Fibroblast of skin of left biceps (primary cell): ENCODE results near the gene PRR13.
"Not testable (repeated sequence)": the region's sequence is repeated elsewhere in the genome, so short reads cannot be mapped to it uniquely, and the experiment has no call there.

ENCODE experiments used
- DNase-seq, 2 experiments: peaks; one replicate each; pipeline ENCODE4 v3.0.0-alpha.2; 2013; ENCODE audit warnings: low read depth in 2 of 2

The PRR13 gene

GRCh38 chr12:53441040-53441833 lies at the start of gene PRR13:
Gene PRR13 (plus strand): TSS chr12:53441734. CDS start chr12:53442715, 981 bp downstream.
- peak; percentile 99 for DNase-seq

DNA sequence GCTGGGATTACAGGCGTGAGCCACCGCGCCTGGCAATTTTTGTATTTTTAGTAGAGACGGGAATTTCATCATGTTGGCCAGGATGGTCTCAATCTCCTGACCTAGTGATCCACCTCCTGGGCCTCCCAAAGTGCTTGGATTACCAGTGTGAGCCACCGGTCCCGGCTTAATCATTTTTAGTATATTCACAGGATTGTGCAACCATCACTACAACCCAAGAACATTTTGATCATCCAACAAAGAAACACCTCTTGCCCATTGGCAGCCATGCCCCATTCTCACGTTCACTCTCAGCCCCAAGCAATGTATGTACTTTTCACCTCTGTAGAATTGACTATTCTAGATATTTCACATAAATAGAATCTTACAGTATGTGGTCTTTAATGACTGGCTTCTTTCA lies 41.6 kb upstream of the PRR13 start:
- DNase-seq, result no peak

GRCh38 chr12:53402351-53402750 lies 39.2 kb upstream of the PRR13 start:
- DNase-seq, result not testable (repeated sequence)

- no peak for DNase-seq
Measured at GRCh38 chr12:53402871-53403270, 38.7 kb upstream of the PRR13 start.

DNA sequence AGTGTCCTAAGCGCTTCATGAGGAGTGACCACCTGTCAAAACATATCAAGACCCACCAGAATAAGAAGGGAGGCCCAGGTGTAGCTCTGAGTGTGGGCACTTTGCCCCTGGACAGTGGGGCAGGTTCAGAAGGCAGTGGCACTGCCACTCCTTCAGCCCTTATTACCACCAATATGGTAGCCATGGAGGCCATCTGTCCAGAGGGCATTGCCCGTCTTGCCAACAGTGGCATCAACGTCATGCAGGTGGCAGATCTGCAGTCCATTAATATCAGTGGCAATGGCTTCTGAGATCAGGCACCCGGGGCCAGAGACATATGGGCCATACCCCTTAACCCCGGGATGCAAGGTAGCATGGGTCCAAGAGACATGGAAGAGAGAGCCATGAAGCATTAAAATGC lies 30.6 kb upstream of the PRR13 start:
- DNase-seq, result no peak

DNA sequence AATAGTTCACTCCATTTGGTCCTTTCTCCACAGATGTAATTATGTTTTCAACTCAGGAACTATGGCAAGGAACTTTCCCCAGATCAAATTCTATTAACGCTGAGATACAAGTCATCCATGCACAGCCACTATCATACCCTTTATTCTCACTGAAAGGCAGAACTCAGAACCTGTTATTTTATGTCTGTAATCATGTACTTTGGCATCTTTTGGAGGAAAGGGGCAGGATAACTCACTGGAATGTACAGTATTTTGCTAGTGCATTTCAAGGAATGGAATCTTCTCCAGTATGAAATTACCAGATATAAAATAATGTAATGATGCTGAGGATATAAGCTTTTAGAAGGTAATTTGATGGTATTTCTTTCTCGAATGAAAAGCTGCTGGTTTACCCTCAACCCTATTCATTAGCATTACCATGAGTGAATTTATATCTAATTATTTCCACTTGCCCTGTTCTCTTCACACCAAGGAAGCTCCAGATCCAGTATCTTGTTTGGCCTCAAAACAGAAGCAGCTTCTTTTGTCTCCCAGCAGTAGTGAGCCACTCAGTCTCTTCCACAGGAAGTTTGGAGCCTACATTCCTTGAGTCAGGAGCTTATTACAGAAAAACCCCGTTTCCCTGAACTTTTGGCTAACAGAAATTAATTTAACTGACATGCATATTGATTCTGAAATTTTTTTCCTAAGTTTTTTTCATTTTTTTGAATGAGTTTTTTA lies 27.9 kb upstream of the PRR13 start:
- no peak for DNase-seq

GRCh38 chr12:53414756-53415417 lies 26.6 kb upstream of the PRR13 start:
- DNase-seq, result no peak

- not testable (repeated sequence) for DNase-seq
Measured at GRCh38 chr12:53415752-53416389, 25.7 kb upstream of the PRR13 start.

GRCh38 chr12:53417291-53417816 lies 24.2 kb upstream of the PRR13 start:
- DNase-seq, result not testable (repeated sequence)

DNA sequence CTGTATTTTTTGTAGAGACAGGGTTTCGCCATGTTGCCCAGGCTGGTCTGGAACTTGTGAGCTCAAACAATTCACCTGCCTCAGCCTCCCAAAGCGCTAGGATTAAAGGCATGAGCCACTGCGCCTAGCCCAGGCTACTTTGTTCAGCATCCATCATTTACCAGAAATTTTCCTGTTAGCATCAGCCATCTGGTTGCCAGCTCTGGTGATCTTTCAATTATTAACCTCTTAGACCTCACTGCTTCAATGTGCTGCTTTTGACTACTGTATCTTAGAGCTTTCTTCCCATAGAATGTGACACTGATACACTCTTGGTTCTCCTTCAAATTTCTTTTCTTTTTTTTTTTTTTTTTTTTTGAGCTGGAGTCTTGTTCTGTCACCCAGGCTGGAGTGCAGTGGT lies 23.3 kb upstream of the PRR13 start:
- no peak for DNase-seq

GRCh38 chr12:53419756-53420155 lies 21.8 kb upstream of the PRR13 start:
- no peak for DNase-seq

- not testable (repeated sequence) for DNase-seq
Measured at GRCh38 chr12:53422247-53422646, 19.3 kb upstream of the PRR13 start.

- no peak for DNase-seq
Measured at GRCh38 chr12:53423597-53423996, 17.9 kb upstream of the PRR13 start, which contains the start of gene AMHR2. Gene AMHR2 (plus strand): TSS chr12:53423855. CDS start chr12:53423935, 80 bp downstream.

- no peak for DNase-seq
Measured at GRCh38 chr12:53424626-53425514, 16.7 kb upstream of the PRR13 start.

DNA sequence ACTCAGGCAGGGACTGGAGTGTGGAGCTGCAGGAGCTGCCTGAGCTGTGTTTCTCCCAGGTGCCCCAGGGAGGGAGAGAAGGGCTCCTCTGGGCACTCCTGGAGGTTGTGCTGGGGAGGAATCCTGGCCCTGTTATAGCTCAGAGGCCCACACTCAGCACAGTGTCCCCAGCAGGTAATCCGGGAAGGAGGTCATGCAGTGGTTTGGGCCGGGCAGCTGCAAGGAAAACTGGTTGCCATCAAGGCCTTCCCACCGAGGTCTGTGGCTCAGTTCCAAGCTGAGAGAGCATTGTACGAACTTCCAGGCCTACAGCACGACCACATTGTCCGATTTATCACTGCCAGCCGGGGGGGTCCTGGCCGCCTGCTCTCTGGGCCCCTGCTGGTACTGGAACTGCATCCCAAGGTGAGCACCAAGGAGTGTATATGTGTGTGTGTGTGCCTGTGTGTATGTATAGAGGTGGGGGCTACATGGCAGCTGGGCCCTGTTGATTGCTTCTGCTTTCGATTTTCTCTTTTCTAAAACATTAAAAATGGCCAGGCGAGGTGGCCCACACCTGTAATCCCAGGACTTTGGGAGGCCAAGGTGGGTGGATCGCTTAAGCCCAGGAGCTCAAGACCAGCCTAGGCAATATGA lies 15.9 kb upstream of the PRR13 start:
- no peak for DNase-seq

DNA sequence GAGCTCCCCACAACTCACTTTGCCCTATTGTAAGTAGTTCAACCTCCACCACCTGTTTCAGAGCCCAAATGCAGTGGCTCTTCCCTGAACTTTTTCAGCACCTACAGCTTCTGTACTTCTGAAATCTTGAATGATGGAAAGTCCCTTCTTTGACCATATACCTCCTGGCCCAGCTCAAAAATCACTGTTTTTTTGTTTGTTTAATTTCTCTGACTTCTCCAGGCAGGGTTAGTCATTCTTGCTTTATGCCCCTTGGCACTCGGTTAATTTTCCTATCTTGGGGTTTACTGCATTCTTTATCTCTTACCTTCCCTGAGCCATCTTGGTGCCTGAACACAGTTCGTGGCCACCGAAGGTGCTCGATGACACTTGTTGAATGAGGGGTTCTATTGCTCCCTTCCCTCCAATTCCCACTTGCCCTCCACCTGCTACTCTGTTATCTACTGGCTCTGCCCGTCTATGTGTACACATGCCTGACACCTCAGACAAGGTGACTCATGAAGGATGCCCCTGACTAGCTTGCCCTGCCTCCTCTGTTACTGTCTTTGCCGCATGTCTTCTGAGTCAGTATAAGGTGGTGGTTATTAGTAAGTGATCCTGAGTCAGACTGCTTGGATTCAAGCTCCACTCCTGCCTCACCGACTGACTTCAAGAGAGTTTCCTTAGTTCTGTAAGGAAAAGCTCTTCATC lies 13.5 kb upstream of the PRR13 start:
- DNase-seq, result peak; percentile 25 to 32

GRCh38 chr12:53428741-53429140 lies 12.8 kb upstream of the PRR13 start:
- no peak for DNase-seq

- no peak for DNase-seq
Measured at GRCh38 chr12:53430116-53430515, 11.4 kb upstream of the PRR13 start.

DNA sequence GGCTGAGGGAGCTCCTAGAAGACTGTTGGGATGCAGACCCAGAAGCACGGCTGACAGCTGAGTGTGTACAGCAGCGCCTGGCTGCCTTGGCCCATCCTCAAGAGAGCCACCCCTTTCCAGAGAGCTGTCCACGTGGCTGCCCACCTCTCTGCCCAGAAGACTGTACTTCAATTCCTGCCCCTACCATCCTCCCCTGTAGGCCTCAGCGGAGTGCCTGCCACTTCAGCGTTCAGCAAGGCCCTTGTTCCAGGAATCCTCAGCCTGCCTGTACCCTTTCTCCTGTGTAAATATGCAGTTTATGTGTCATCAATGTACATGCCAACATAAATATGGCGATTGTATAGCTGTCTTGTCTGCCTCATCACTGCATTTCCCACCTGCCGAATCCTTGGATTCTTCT lies 10.3 kb upstream of the PRR13 start:
- DNase-seq, result no peak

DNA sequence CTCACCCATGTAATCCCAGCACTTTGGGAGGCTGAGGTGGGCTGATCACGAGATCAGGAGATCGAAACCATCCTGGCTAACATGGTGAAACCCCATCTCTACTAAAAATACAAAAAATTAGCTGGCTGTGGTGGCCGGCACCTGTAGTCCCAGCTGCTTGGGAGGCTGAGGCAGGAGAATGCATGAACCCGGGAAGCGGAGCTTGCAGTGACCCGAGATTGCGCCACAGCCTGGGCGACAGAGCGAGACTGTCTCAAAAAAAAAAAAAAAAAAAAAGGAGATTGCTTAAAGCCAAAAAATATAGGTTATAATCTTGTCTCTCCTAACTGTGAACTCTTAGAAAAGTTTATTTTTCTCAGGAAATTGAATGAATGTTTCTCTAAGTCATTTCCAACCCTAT lies 6.2 kb upstream of the PRR13 start:
- DNase-seq, result not testable (repeated sequence)
